A549 (cell line): Measurements from ENCODE around the gene HES4.

ENCODE experiments used
- EP300 ChIP-seq, 2 experiments: fragments of >200 bp; sonication (Bioruptor Twin); formaldehyde crosslinking; IDR thresholded peaks; 2 replicates in 1 of 2; 3 replicates in 1 of 2; pipeline ENCODE4 v1.6.1; 2016 to 2017
- GATA3 ChIP-seq: IDR thresholded peaks from 2 replicates; pipeline ENCODE4 v1.6.1; 2012; ENCODE audit warnings: borderline replicate concordance
- KDM5A ChIP-seq: fragments of 200-600 bp; sonication (generic); IDR thresholded peaks from 2 replicates; pipeline ENCODE4 v1.6.1; 2016; ENCODE audit warnings: antibody characterized with exemption, mild to moderate bottlenecking
- POLR2A ChIP-seq: IDR thresholded peaks from 2 replicates; pipeline ENCODE4 v1.6.1; 2012; ENCODE audit warnings: mild to moderate bottlenecking, low read length
- REST ChIP-seq: fragments of 200-600 bp; sonication (generic); IDR thresholded peaks from 2 replicates; pipeline ENCODE4 v1.6.1; 2016; ENCODE audit warnings: antibody characterized with exemption, mild to moderate bottlenecking, moderate library complexity
- SMC3 ChIP-seq: fragments of >200 bp; sonication (Bioruptor Twin); formaldehyde crosslinking; IDR thresholded peaks from 3 replicates; pipeline ENCODE4 v1.6.1; 2018; ENCODE audit warnings: inconsistent platforms
- TF ChIP-seq, protein P1 (sequence below): fragments of >200 bp; sonication (Bioruptor Twin); formaldehyde crosslinking; IDR thresholded peaks from 3 replicates; pipeline ENCODE4 v1.5.1; 2016

DNA sequence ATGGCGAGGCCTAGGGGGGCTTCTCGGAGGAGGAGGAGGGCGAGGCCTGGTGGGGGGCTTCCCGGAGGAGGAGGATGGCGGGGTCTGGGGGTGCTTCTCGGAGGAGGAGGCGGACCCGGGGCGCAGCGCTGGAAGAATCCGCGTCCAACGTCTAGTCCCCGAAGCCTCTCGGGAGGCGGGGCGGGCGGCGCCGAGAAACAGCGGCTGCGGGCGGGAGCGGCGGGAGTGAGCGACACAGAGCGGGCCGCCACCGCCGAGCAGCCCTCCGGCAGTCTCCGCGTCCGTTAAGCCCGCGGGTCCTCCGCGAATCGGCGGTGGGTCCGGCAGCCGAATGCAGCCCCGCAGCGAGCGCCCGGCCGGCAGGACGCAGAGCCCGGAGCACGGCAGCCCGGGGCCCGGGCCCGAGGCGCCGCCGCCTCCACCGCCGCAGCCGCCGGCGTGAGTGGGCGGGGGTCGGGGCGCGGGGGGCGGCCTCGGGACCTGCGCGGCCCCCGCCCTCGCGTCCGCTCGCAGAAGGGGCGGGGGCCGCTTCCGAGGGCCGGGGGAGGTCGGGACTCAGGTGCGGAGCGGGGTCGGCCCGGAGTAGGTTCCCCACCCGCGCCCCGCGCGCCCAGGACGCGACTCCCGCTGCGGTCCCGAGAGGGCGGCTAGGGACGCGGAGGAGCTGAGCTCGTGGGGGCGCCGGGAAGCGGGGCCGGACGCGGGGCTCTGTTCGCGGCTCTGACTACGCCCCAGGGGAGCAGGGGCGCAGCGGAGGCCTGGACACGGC lies 39.4 kb downstream of the HES4 start, which contains the start of gene KLHL17:
- TF ChIP-seq SMC3, result no peak
- TF ChIP-seq, protein P1, sequence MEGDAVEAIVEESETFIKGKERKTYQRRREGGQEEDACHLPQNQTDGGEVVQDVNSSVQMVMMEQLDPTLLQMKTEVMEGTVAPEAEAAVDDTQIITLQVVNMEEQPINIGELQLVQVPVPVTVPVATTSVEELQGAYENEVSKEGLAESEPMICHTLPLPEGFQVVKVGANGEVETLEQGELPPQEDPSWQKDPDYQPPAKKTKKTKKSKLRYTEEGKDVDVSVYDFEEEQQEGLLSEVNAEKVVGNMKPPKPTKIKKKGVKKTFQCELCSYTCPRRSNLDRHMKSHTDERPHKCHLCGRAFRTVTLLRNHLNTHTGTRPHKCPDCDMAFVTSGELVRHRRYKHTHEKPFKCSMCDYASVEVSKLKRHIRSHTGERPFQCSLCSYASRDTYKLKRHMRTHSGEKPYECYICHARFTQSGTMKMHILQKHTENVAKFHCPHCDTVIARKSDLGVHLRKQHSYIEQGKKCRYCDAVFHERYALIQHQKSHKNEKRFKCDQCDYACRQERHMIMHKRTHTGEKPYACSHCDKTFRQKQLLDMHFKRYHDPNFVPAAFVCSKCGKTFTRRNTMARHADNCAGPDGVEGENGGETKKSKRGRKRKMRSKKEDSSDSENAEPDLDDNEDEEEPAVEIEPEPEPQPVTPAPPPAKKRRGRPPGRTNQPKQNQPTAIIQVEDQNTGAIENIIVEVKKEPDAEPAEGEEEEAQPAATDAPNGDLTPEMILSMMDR, result no peak
- TF ChIP-seq POLR2A, result peak; percentile 35; the same call in 1 of the 2 replicates
- no peak for TF ChIP-seq REST
- TF ChIP-seq KDM5A, result no peak
- TF ChIP-seq GATA3, result no peak
- TF ChIP-seq EP300 (IDR thresholded peaks at IDR 0.05), result no peak
